ENCODE results near the gene RNF225. TPM values are rescaled to one million over a fixed set of nuclear protein-coding genes. Genes with fewer than 3 reads are reported as not detected.

RNF225 gene
- total RNA-seq, 1 donor from 2014 or later, result 0.36 TPM

DNA sequence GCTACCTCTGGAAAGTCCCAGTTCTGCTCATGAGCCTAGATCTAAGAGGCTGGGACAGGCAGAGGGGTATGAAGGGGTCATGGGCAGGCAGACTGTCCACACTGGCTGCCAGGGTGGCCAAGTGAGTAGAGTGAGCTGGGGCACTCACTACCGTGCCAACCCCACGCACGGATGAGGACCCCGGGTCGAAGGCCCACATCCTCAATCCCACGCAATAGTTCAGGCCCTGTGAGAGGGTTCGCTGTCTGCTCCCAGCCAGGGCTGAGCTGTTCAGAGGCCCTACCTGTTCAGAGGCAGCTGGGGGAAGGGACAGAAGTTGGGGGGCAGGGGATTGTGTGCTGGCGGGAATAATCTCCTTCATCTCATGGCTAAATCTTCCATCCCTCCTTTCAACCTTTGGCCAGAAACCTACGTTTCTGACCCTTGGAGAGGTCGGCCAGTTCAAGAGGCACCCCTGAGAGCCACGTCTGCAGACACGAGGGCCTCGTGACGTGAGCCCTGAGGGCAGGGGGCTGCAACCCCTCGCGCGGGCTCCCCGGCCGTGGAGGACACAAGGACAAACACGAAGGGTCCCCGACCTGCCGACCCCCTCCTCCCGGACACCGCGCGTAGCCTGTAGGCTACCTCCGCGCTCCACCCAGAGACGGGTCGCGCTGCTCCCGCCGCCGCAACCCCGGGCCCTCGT lies 9.4 kb upstream of the RNF225 start:
- H3K36me3 Mint-ChIP-seq (ENCODE audit: low read depth, unreplicated experiment), result peaks cover 10% of the 10 kb centered on the region
- H3K4me1 Mint-ChIP-seq (ENCODE audit: low read depth, unreplicated experiment), result peaks cover 24% of the 10 kb centered on the region
- H3K27me3 Mint-ChIP-seq (ENCODE audit: low read depth, unreplicated experiment), result no peaks in the 10 kb centered on the region
- peak overlapping the region; percentile 99 for H3K4me3 Mint-ChIP-seq (ENCODE audit: unreplicated experiment)
- Histone ChIP-seq H3K9me3 (ENCODE audit: insufficient read depth, low read depth, low read length) (no peaks in the 10 kb centered on the region), H4K20me1 (ENCODE audit: insufficient read depth, low read length) (peaks cover 34% of the 10 kb centered on the region), H3K27ac (ENCODE audit: low read depth, low read length) (peak overlapping the region; percentile 94), H3K79me2 (ENCODE audit: insufficient read depth, low read length) (peaks cover 63% of the 10 kb centered on the region), H3K4me3 (ENCODE audit: insufficient read depth, low read depth, low read length) (peak overlapping the region; percentile 93), H3K27me3 (ENCODE audit: insufficient read depth, low read length) (no peaks in the 10 kb centered on the region), H3K4me2 (ENCODE audit: low read length) (peak overlapping the region; percentile 95), H2AFZ (ENCODE audit: low read depth, low read length) (peak overlapping the region; percentile 82), H3K9ac (ENCODE audit: low read length) (peak overlapping the region; percentile 90), H3K4me1 (ENCODE audit: insufficient read depth, low read length) (peaks cover 24% of the 10 kb centered on the region), H3K36me3 (ENCODE audit: insufficient read depth, low read length) (peaks cover 16% of the 10 kb centered on the region)
- DNase-seq (ENCODE audit: low read depth) (no peak), FAIRE-seq (no peak)
- H3K9me3 Mint-ChIP-seq (ENCODE audit: unreplicated experiment), result no peaks in the 10 kb centered on the region
- TF ChIP-seq EZH2 (IDR thresholded peaks at IDR 0.05; ENCODE audit: insufficient read depth, low read length), result no peak
- TF ChIP-seq, protein P1, sequence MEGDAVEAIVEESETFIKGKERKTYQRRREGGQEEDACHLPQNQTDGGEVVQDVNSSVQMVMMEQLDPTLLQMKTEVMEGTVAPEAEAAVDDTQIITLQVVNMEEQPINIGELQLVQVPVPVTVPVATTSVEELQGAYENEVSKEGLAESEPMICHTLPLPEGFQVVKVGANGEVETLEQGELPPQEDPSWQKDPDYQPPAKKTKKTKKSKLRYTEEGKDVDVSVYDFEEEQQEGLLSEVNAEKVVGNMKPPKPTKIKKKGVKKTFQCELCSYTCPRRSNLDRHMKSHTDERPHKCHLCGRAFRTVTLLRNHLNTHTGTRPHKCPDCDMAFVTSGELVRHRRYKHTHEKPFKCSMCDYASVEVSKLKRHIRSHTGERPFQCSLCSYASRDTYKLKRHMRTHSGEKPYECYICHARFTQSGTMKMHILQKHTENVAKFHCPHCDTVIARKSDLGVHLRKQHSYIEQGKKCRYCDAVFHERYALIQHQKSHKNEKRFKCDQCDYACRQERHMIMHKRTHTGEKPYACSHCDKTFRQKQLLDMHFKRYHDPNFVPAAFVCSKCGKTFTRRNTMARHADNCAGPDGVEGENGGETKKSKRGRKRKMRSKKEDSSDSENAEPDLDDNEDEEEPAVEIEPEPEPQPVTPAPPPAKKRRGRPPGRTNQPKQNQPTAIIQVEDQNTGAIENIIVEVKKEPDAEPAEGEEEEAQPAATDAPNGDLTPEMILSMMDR (IDR thresholded peaks at IDR 0.05; ENCODE audit: insufficient read depth, low read depth, low read length), result no peak
- H3K27ac Mint-ChIP-seq (ENCODE audit: unreplicated experiment), result peak overlapping the region; percentile 100

GRCh38 chr19:58386576-58387337 lies 8.7 kb upstream of the RNF225 start, which contains the start of gene RPS5:
TSS of gene RPS5 (plus strand) at chr19:58387269. CDS start at chr19:58388138, 869 bp downstream.
- Mint-ChIP-seq H3K4me1 (ENCODE audit: low read depth, unreplicated experiment) (peaks cover 24% of the 10 kb centered on the region), H3K9me3 (ENCODE audit: unreplicated experiment) (no peaks in the 10 kb centered on the region), H3K4me3 (ENCODE audit: unreplicated experiment) (peak within 1 kb of the TSS; percentile 99), H3K36me3 (ENCODE audit: low read depth, unreplicated experiment) (peaks cover 11% of the 10 kb centered on the region), H3K27me3 (ENCODE audit: low read depth, unreplicated experiment) (no peaks in the 10 kb centered on the region), H3K27ac (ENCODE audit: unreplicated experiment) (peak within 1 kb of the TSS; percentile 100)
- FAIRE-seq (peak; percentile 68), DNase-seq (ENCODE audit: low read depth) (peak; percentile 96)
- Histone ChIP-seq H3K4me1 (ENCODE audit: insufficient read depth, low read length) (peaks cover 23% of the 10 kb centered on the region), H3K79me2 (ENCODE audit: insufficient read depth, low read length) (peaks cover 63% of the 10 kb centered on the region), H2AFZ (ENCODE audit: low read depth, low read length) (peak within 1 kb of the TSS; percentile 82), H4K20me1 (ENCODE audit: insufficient read depth, low read length) (peaks cover 42% of the 10 kb centered on the region), H3K4me2 (ENCODE audit: low read length) (peak within 1 kb of the TSS; percentile 95), H3K27me3 (ENCODE audit: insufficient read depth, low read length) (no peaks in the 10 kb centered on the region), H3K27ac (ENCODE audit: low read depth, low read length) (peak within 1 kb of the TSS; percentile 94), H3K4me3 (ENCODE audit: insufficient read depth, low read depth, low read length) (peak within 1 kb of the TSS; percentile 93), H3K9ac (ENCODE audit: low read length) (peak within 1 kb of the TSS; percentile 90), H3K36me3 (ENCODE audit: insufficient read depth, low read length) (peaks cover 16% of the 10 kb centered on the region), H3K9me3 (ENCODE audit: insufficient read depth, low read depth, low read length) (no peaks in the 10 kb centered on the region)
- TF ChIP-seq EZH2 (IDR thresholded peaks at IDR 0.05; ENCODE audit: insufficient read depth, low read length), result no peak
- TF ChIP-seq, protein P1 (IDR thresholded peaks at IDR 0.05; ENCODE audit: insufficient read depth, low read depth, low read length), result no peak
